ENCODE measurements around the gene FAM135A.

FAM135A gene

DNA sequence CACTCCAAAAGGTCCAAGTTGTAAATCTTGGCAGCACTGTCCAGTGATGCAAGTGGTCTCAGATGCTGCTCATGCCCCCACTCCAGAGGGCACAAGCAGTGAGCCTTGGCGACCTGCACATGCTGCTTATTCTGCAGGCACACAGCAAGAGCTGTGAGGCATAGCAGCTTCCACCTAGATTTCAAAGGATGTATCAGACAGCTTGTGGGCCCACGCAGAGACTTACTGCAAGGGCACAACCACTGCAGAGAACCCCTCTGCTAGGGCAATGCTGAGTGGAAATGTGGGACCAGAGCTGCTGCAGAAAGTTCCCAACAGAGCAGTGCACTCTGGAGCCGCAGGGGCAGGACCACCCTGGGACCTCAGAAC is 179.8 kb downstream of the FAM135A start:
- ChIA-PET POLR2A (no interaction called here), CTCF (interaction anchor here (0.6 kb wide), 2 partner anchors 72 to 222 kb away, joined by 3 read pairs; no protein-coding TSS in a partner anchor)
- TF ChIP-seq ZNF549 (tag by site-specific recombination; IDR thresholded peaks at IDR 0.05) (no peak), ZNF621 (tag by site-specific recombination; IDR thresholded peaks at IDR 0.05) (no peak), ZNF292 (tag by site-specific recombination; IDR thresholded peaks at IDR 0.05; ENCODE audit: borderline replicate concordance, low read depth) (no peak), ZNF626 (tag by site-specific recombination; IDR thresholded peaks at IDR 0.05) (no peak), ZNF23 (tag by site-specific recombination; IDR thresholded peaks at IDR 0.05; ENCODE audit: borderline replicate concordance) (no peak), ZFHX2 (tag by site-specific recombination; conservative IDR thresholded peaks at IDR 0.05) (no peak), ZBTB10 (tag by site-specific recombination; IDR thresholded peaks at IDR 0.05) (no peak), ZNF10 (tag by site-specific recombination; IDR thresholded peaks at IDR 0.05) (no peak), ZNF169 (tag by site-specific recombination; IDR thresholded peaks at IDR 0.05) (no peak), ZNF555 (tag by site-specific recombination; conservative IDR thresholded peaks at IDR 0.05) (no peak), ZNF426 (tag by site-specific recombination; IDR thresholded peaks at IDR 0.05) (no peak), ZNF248 (tag by site-specific recombination; IDR thresholded peaks at IDR 0.05) (no peak), SP2 (tag by site-specific recombination; IDR thresholded peaks at IDR 0.05) (no peak)
- TF ChIP-seq, protein P1, sequence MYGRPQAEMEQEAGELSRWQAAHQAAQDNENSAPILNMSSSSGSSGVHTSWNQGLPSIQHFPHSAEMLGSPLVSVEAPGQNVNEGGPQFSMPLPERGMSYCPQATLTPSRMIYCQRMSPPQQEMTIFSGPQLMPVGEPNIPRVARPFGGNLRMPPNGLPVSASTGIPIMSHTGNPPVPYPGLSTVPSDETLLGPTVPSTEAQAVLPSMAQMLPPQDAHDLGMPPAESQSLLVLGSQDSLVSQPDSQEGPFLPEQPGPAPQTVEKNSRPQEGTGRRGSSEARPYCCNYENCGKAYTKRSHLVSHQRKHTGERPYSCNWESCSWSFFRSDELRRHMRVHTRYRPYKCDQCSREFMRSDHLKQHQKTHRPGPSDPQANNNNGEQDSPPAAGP (tag by site-specific recombination; IDR thresholded peaks at IDR 0.05), result no peak

DNA sequence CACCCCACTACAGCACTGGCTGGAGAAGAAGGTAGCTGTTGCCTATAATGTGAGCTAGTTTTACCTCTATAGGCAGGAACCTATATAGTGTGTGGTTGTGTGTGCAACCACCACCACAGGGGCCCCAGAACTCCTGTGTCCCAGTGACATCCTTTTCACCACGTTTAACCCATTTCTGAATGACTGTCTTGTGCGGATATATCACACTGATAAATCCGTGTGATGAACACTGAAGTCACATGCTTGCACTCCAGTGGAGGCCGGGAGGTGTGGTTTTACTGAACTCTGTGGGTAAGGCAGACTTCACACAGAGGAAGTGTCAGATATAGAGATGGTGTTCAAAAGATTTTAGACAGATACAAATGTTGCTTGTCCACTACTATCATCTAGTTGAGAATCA is 185.9 kb downstream of the FAM135A start:
- TF ChIP-seq PRDM10 (tag by site-specific recombination; IDR thresholded peaks at IDR 0.05), result no peak
- TF ChIP-seq ZNF473 (tag by site-specific recombination; IDR thresholded peaks at IDR 0.05), result no peak
- TF ChIP-seq ZNF561 (tag by site-specific recombination; IDR thresholded peaks at IDR 0.05; ENCODE audit: borderline replicate concordance), result no peak
- CTCF ChIA-PET, result interaction anchor here (0.6 kb wide), 1 partner anchor 46 kb away, joined by 3 read pairs; no protein-coding TSS in a partner anchor

More for the DNA sequence above, 179.8 kb downstream of the FAM135A start:
- Histone ChIP-seq H3K4me1 (ENCODE audit: control insufficient read depth, insufficient read depth, low read length) (no peaks in the 10 kb centered on the region), H3K9me3 (ENCODE audit: control insufficient read depth, insufficient read depth, low read depth, low read length) (no peaks in the 10 kb centered on the region), H3K27ac (ENCODE audit: extremely low read depth, low read depth, low read length) (no peak overlapping the region), H3K36me3 (ENCODE audit: control insufficient read depth in 2 of 2, insufficient read depth in 1 of 2, low read length in 2 of 2) (peaks cover 0 to 5% of the 10 kb centered on the region in 2 experiments; a peak in 2 of 3 replicates), H3K4me3 (ENCODE audit: low read depth, low read length) (no peak overlapping the region)

More for the DNA sequence above, 185.9 kb downstream of the FAM135A start:
- Histone ChIP-seq H3K27ac (ENCODE audit: extremely low read depth, low read depth, low read length) (no peak overlapping the region), H3K4me1 (ENCODE audit: control insufficient read depth, insufficient read depth, low read length) (no peaks in the 10 kb centered on the region), H3K36me3 (ENCODE audit: control insufficient read depth in 2 of 2, insufficient read depth in 1 of 2, low read length in 2 of 2) (no peaks in the 10 kb centered on the region), H3K9me3 (ENCODE audit: control insufficient read depth, insufficient read depth, low read depth, low read length) (no peaks in the 10 kb centered on the region), H3K4me3 (ENCODE audit: low read depth, low read length) (no peak overlapping the region)
- POLR2A ChIA-PET, result interaction anchor here (0.6 kb wide), 1 partner anchor 186 kb away, joined by 5 read pairs; the partner anchor contains the start of gene FAM135A

Measured in HEK293 (cell line).